CD8-positive, alpha-beta memory T cell (primary cell): Measurements from ENCODE around the gene SGPP2. TPM values are rescaled to one million over a fixed set of nuclear protein-coding genes. Genes with fewer than 3 reads are reported as not detected.

ENCODE experiments used
- CTCF ChIA-PET: fragments of 350-600 bp; sonication (Branson Sonifier 250); formaldehyde crosslinking; loops from one replicate; lab custom pipeline; 2021; ENCODE audit warnings: antibody characterized with exemption; lab: Charles Lee
- POLR2A ChIA-PET: fragments of 350-600 bp; sonication (Branson Sonifier 250); formaldehyde crosslinking; loops from one replicate; lab custom pipeline; 2021; ENCODE audit warnings: antibody characterized with exemption; lab: Charles Lee
- DNase-seq, 5 donors: peaks; one replicate each; pipeline versions ENCODE4 v3.0.0 to v3.0.0-alpha.2; 2020 to 2022; ENCODE audit warnings: mixed read lengths in 1 of 5
- H3K27ac ChIP-seq: one replicate; pipeline ENCODE4 v1.7.0; 2013; ENCODE audit warnings: low read depth, mild to moderate bottlenecking, low read length, moderate library complexity
- H3K27me3 ChIP-seq: 2 replicates; pipeline ENCODE4 v1.7.0; 2013; ENCODE audit warnings: low read length, mild to moderate bottlenecking; ENCODE audit not compliant: insufficient read depth, poor library complexity, severe bottlenecking
- H3K36me3 ChIP-seq: 2 replicates; pipeline ENCODE4 v1.7.0; 2013; ENCODE audit warnings: mild to moderate bottlenecking, low read length, moderate library complexity; ENCODE audit not compliant: insufficient read depth
- H3K4me1 ChIP-seq: 2 replicates; pipeline ENCODE4 v1.7.0; 2013; ENCODE audit warnings: mild to moderate bottlenecking, low read length, moderate library complexity; ENCODE audit not compliant: insufficient read depth
- H3K4me3 ChIP-seq: 2 replicates; pipeline ENCODE4 v1.7.0; 2013; ENCODE audit warnings: mild to moderate bottlenecking, low read length
- H3K9me3 ChIP-seq: 2 replicates; pipeline ENCODE4 v1.7.0; 2013; ENCODE audit warnings: mild to moderate bottlenecking, low read length
- H3K27ac Mint-ChIP-seq, 8 donors: one replicate each; pipeline ENCODE4 v1.8.0; 2020 to 2021; ENCODE audit warnings: mixed read lengths in 8 of 8, mild to moderate bottlenecking in 6 of 8, inconsistent platforms in 3 of 8, moderate library complexity in 3 of 8
- H3K27me3 Mint-ChIP-seq, 2 donors: one replicate each; pipeline ENCODE4 v1.8.0; 2020 to 2021; ENCODE audit warnings: mixed read lengths in 2 of 2, mild to moderate bottlenecking in 1 of 2, moderate library complexity in 1 of 2
- H3K36me3 Mint-ChIP-seq, 3 donors: one replicate each; pipeline ENCODE4 v1.8.0; 2020 to 2021; ENCODE audit warnings: mixed read lengths in 3 of 3, inconsistent platforms in 1 of 3, mild to moderate bottlenecking in 1 of 3
- H3K4me1 Mint-ChIP-seq, 3 donors: one replicate each; pipeline ENCODE4 v1.8.0; 2020 to 2021; ENCODE audit warnings: mixed read lengths in 3 of 3, inconsistent platforms in 1 of 3, mild to moderate bottlenecking in 1 of 3
- H3K4me3 Mint-ChIP-seq, 7 donors: one replicate each; pipeline ENCODE4 v1.8.0; 2020 to 2021; ENCODE audit warnings: mixed read lengths in 7 of 7, mild to moderate bottlenecking in 6 of 7, moderate library complexity in 4 of 7, inconsistent platforms in 2 of 7
- H3K9me3 Mint-ChIP-seq, 5 donors: one replicate each; pipeline ENCODE4 v1.8.0; 2020 to 2022; ENCODE audit warnings: mixed read lengths in 5 of 5, mild to moderate bottlenecking in 3 of 5, moderate library complexity in 2 of 5, inconsistent platforms in 1 of 5
- polyA plus RNA-seq: library from polyadenylated mRNA; unstranded; fragments of 300-500 nt; fragmentation: Illumina TruSeq; gene quantifications from one replicate; pipeline ENCODE4 v1.2.3, GENCODE V29; 2021
- total RNA-seq, 2 experiments: library from RNA; stranded (reverse); gene quantifications; one replicate each; pipeline ENCODE4 v1.2.3, GENCODE V29; 2021

Gene SGPP2
- total and polyA plus RNA-seq, 3 experiments from 2014 or later = 2.2 to 7.6 (median 6.5) TPM

GRCh38 chr2:222608081-222608480 is 183.7 kb downstream of the SGPP2 start:
- Histone ChIP-seq H3K27me3 (no peaks in the 10 kb centered on the region), H3K4me1 (no peaks in the 10 kb centered on the region), H3K4me3 (no peak overlapping the region), H3K36me3 (peaks cover 9% of the 10 kb centered on the region), H3K9me3 (no peaks in the 10 kb centered on the region), H3K27ac (no peak overlapping the region)
- peaks cover 4 to 70% (median 12%) of the 10 kb centered on the region in 3 donors for H3K36me3 Mint-ChIP-seq
- H3K27me3 Mint-ChIP-seq = no peaks in the 10 kb centered on the region
- H3K27ac Mint-ChIP-seq = no peak overlapping the region
- no peak overlapping the region for H3K4me3 Mint-ChIP-seq
- peaks cover 0 to 9% (median 5%) of the 10 kb centered on the region in 3 donors for H3K4me1 Mint-ChIP-seq
- ChIA-PET CTCF (no interaction called here), POLR2A (no interaction called here)
- no peak for DNase-seq
- H3K9me3 Mint-ChIP-seq = no peaks in the 10 kb centered on the region

- H3K4me3 ChIP-seq = no peak overlapping the region
- ChIA-PET POLR2A (no interaction called here), CTCF (no interaction called here)
- Mint-ChIP-seq H3K4me3 (no peak overlapping the region), H3K27ac (peak overlapping the region in 1 of 8 donors; percentile 9), H3K27me3 (no peaks in the 10 kb centered on the region), H3K4me1 (peaks cover 0 to 9% (median 5%) of the 10 kb centered on the region in 3 donors), H3K9me3 (no peaks in the 10 kb centered on the region), H3K36me3 (peaks cover 8 to 70% (median 12%) of the 10 kb centered on the region in 3 donors)
- H3K27me3 ChIP-seq = no peaks in the 10 kb centered on the region
- no peak overlapping the region for H3K27ac ChIP-seq
- no peak for DNase-seq
- H3K4me1 ChIP-seq = no peaks in the 10 kb centered on the region
- no peaks in the 10 kb centered on the region for H3K9me3 ChIP-seq
- peaks cover 9% of the 10 kb centered on the region for H3K36me3 ChIP-seq
Measured at GRCh38 chr2:222609381-222609780, 185.0 kb downstream of the SGPP2 start.

Other genes starting within 250 kb of the SGPP2 start
- not detected for gene PAX3, start 125.5 kb upstream of the SGPP2 start, total RNA-seq
- gene PAX3, start 125.5 kb upstream of the SGPP2 start, polyA plus RNA-seq = not detected
- gene FARSB, start 231.5 kb downstream of the SGPP2 start, total RNA-seq = 10 to 100 TPM; 57.0 to 58.5 TPM
- gene FARSB, start 231.5 kb downstream of the SGPP2 start, polyA plus RNA-seq = 23.8 TPM
- not detected for gene MOGAT1, start 247.1 kb downstream of the SGPP2 start, total RNA-seq
- gene MOGAT1, start 247.1 kb downstream of the SGPP2 start, polyA plus RNA-seq = not detected